Astrocyte (in vitro differentiated cells and primary cell): Measurements from ENCODE around the gene TRAM2. TPM values are rescaled to one million over a fixed set of nuclear protein-coding genes. Genes with fewer than 3 reads are reported as not detected.

Source experiments
- DNase-seq: peaks from one replicate; pipeline ENCODE4 v3.0.0-alpha.2; 2010; ENCODE audit warnings: low read depth
- FAIRE-seq: peaks from 2 replicates; lab custom pipeline; 2011; peaks lifted over from hg19 to GRCh38; lab: Jason Lieb, UNC
- H2AFZ ChIP-seq: 2 replicates; pipeline ENCODE4 v1.6.0; 2012; ENCODE audit warnings: low read depth, low read length, inconsistent platforms
- H3K27ac ChIP-seq: 2 replicates; pipeline ENCODE4 v1.5.1; 2011; ENCODE audit warnings: low read depth, low read length, inconsistent platforms
- H3K27me3 ChIP-seq: 2 replicates; pipeline ENCODE4 v1.6.0; 2011; ENCODE audit warnings: low read length, inconsistent platforms; ENCODE audit not compliant: insufficient read depth
- H3K36me3 ChIP-seq: 2 replicates; pipeline ENCODE4 v1.5.1; 2011; ENCODE audit warnings: low read length, inconsistent platforms; ENCODE audit not compliant: insufficient read depth
- H3K4me1 ChIP-seq: 2 replicates; pipeline ENCODE4 v1.5.1; 2011; ENCODE audit warnings: low read length, inconsistent platforms; ENCODE audit not compliant: insufficient read depth
- H3K4me2 ChIP-seq: 2 replicates; pipeline ENCODE4 v1.6.0; 2012; ENCODE audit warnings: low read length, inconsistent platforms
- H3K4me3 ChIP-seq: 2 replicates; pipeline ENCODE4 v1.5.1; 2011; ENCODE audit warnings: low read depth, mild to moderate bottlenecking, low read length, inconsistent platforms; ENCODE audit not compliant: insufficient read depth
- H3K79me2 ChIP-seq: 2 replicates; pipeline ENCODE4 v1.6.0; 2012; ENCODE audit warnings: mild to moderate bottlenecking, low read length, inconsistent platforms; ENCODE audit not compliant: insufficient read depth
- H3K9ac ChIP-seq: 2 replicates; pipeline ENCODE4 v1.6.0; 2012; ENCODE audit warnings: mild to moderate bottlenecking, low read length, inconsistent platforms
- H3K9me3 ChIP-seq: 2 replicates; pipeline ENCODE4 v1.5.1; 2012; ENCODE audit warnings: low read depth, mild to moderate bottlenecking, low read length, inconsistent platforms; ENCODE audit not compliant: insufficient read depth
- H4K20me1 ChIP-seq: 2 replicates; pipeline ENCODE4 v1.6.0; 2012; ENCODE audit warnings: low read length, inconsistent platforms; ENCODE audit not compliant: insufficient read depth
- H3K27ac Mint-ChIP-seq: one replicate; pipeline ENCODE4 v1.8.0; 2021; ENCODE audit warnings: mild to moderate bottlenecking, mixed read lengths; ENCODE audit not compliant: unreplicated experiment
- H3K27me3 Mint-ChIP-seq: one replicate; pipeline ENCODE4 v1.8.0; 2021; ENCODE audit warnings: low read depth, mixed read lengths; ENCODE audit not compliant: unreplicated experiment
- H3K36me3 Mint-ChIP-seq: one replicate; pipeline ENCODE4 v1.8.0; 2021; ENCODE audit warnings: low read depth, mixed read lengths; ENCODE audit not compliant: unreplicated experiment
- H3K4me1 Mint-ChIP-seq: one replicate; pipeline ENCODE4 v1.8.0; 2021; ENCODE audit warnings: low read depth, mixed read lengths; ENCODE audit not compliant: unreplicated experiment
- H3K4me3 Mint-ChIP-seq: one replicate; pipeline ENCODE4 v1.8.0; 2021; ENCODE audit warnings: mild to moderate bottlenecking, moderate library complexity, mixed read lengths; ENCODE audit not compliant: unreplicated experiment
- H3K9me3 Mint-ChIP-seq: one replicate; pipeline ENCODE4 v1.8.0; 2021; ENCODE audit warnings: mild to moderate bottlenecking, mixed read lengths; ENCODE audit not compliant: unreplicated experiment
- EZH2 ChIP-seq: IDR thresholded peaks from 2 replicates; pipeline ENCODE4 v1.6.1; 2012; ENCODE audit warnings: mild to moderate bottlenecking, low read length, inconsistent platforms; ENCODE audit not compliant: insufficient read depth
- total RNA-seq: library from RNA; stranded (reverse); gene quantifications from 2 replicates; pipeline ENCODE4 v1.2.1, GENCODE V29; 2021
- TF ChIP-seq, protein P1 (sequence below): IDR thresholded peaks from 2 replicates; pipeline ENCODE4 v1.5.1; 2011; ENCODE audit warnings: low read depth, mild to moderate bottlenecking, inconsistent platforms, low read length, moderate library complexity; ENCODE audit not compliant: insufficient read depth

Gene TRAM2
- total RNA-seq, 1 donor from 2014 or later: 93.4 TPM

DNA sequence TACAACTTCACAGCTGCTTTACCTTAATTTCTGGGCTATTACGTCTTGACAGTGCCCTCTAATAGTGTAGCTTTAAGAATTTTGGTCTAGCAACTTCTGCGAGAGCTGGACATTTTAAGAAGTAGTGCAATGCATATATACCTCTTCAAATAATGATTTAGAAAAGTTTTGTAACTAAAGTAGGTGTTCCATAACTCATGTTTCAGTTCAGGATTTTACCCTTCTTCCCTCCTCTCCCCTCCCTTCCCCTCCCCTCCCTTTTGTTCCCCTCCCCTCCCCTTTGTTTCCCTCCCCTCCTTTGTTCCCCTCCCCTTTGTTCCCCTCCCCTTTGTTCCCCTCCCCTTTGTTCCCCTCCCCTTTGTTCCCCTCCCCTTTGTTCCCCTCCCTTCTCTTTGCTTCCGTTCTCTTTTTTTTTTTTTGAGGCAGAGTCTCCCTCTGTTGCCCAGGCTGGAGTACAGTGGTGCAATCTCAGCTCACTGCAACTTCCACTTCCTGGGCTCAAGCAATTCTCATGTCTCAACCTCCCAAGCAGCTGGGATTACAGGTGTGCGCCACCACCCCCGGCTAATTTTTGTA lies 28.8 kb upstream of the TRAM2 start:
- no peak overlapping the region for H3K27ac ChIP-seq
- H3K79me2 ChIP-seq: no peaks in the 10 kb centered on the region
- H3K9ac ChIP-seq: no peak overlapping the region
- Mint-ChIP-seq H3K27ac (no peak overlapping the region), H3K36me3 (peaks cover 2% of the 10 kb centered on the region), H3K9me3 (peaks cover 9% of the 10 kb centered on the region), H3K4me1 (peaks cover 10% of the 10 kb centered on the region), H3K4me3 (no peak overlapping the region), H3K27me3 (no peaks in the 10 kb centered on the region)
- H3K9me3 ChIP-seq: no peaks in the 10 kb centered on the region
- no peaks in the 10 kb centered on the region for H4K20me1 ChIP-seq
- peaks cover 16% of the 10 kb centered on the region for H3K4me1 ChIP-seq
- no peaks in the 10 kb centered on the region for H3K36me3 ChIP-seq
- no peak overlapping the region for H2AFZ ChIP-seq
- no peaks in the 10 kb centered on the region for H3K27me3 ChIP-seq
- no peak for DNase-seq
- H3K4me2 ChIP-seq: no peak overlapping the region
- no peak for FAIRE-seq
- H3K4me3 ChIP-seq: no peak overlapping the region
- TF ChIP-seq, protein P1, sequence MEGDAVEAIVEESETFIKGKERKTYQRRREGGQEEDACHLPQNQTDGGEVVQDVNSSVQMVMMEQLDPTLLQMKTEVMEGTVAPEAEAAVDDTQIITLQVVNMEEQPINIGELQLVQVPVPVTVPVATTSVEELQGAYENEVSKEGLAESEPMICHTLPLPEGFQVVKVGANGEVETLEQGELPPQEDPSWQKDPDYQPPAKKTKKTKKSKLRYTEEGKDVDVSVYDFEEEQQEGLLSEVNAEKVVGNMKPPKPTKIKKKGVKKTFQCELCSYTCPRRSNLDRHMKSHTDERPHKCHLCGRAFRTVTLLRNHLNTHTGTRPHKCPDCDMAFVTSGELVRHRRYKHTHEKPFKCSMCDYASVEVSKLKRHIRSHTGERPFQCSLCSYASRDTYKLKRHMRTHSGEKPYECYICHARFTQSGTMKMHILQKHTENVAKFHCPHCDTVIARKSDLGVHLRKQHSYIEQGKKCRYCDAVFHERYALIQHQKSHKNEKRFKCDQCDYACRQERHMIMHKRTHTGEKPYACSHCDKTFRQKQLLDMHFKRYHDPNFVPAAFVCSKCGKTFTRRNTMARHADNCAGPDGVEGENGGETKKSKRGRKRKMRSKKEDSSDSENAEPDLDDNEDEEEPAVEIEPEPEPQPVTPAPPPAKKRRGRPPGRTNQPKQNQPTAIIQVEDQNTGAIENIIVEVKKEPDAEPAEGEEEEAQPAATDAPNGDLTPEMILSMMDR: no peak
- TF ChIP-seq EZH2: no peak

DNA sequence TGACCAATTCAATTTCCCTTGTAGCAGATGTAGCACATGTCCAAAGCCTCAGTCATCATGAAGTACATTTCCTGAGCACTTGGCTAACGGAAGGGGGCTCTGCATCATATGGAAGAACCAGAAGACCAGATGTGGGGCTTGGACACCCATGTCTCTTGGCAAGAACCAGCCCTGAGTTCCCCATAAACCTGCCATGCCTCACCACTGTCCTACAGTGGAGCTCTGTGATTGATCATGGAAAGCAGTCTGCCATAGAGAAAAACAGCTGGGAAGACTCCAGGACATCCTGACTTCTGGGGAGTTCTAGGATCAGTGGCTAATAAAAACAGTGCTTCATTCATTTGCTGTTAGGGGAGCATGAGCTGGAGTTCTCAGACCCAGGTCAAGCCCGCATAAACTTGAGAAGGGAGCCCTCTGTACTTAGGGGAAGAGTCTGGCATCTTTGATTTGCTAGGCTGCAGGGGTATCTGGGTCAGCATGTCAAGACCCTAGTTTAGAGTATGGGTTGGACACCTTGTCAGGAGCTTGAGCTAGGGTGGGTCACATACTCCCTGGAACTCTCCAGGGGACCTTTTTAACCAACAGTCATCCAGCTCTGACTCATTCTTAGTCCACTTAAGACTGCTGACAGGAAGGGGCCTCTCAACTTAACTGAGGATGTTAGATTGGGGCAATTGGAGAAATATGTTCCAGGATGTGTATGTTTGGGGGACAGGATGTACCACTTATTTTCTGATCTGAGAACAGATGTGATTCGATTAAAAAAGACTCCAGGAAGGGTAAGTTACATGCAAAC lies 26.3 kb upstream of the TRAM2 start:
- TF ChIP-seq, protein P1: no peak
- TF ChIP-seq EZH2: no peak
- peak; percentile 64 for FAIRE-seq

DNA sequence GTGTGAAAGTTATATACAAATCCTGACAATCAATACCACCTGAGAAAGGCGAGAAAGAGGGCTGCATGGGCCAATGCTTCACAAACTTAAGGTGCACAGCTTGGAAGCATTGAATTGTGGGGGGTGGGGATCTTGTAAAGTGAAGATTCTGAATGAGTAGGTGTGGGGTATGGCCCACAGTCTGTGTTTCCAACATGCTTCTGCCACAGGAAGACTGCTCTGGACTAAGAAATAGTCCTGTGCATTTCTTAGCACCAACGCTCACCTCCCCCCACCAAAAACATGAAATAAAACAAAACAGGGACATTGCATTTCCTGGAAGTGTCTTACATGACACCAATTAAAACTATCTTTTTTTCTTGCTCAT lies 21.9 kb upstream of the TRAM2 start:
- Histone ChIP-seq H3K4me1 (peaks cover 53% of the 10 kb centered on the region), H4K20me1 (no peaks in the 10 kb centered on the region), H3K4me3 (no peak overlapping the region), H3K4me2 (no peak overlapping the region), H3K9ac (no peak overlapping the region), H3K9me3 (no peaks in the 10 kb centered on the region), H3K36me3 (no peaks in the 10 kb centered on the region), H2AFZ (peak overlapping the region; percentile 77), H3K27me3 (no peaks in the 10 kb centered on the region), H3K27ac (no peak overlapping the region), H3K79me2 (no peaks in the 10 kb centered on the region)
- Mint-ChIP-seq H3K4me3 (no peak overlapping the region), H3K27ac (no peak overlapping the region), H3K9me3 (no peaks in the 10 kb centered on the region), H3K4me1 (peaks cover 42% of the 10 kb centered on the region), H3K36me3 (no peaks in the 10 kb centered on the region), H3K27me3 (no peaks in the 10 kb centered on the region)
- DNase-seq (no peak), FAIRE-seq (no peak)
- no peak for TF ChIP-seq EZH2
- TF ChIP-seq, protein P1: no peak

More for the DNA sequence above, 26.3 kb upstream of the TRAM2 start:
- Mint-ChIP-seq H3K4me1 (peaks cover 17% of the 10 kb centered on the region), H3K36me3 (no peaks in the 10 kb centered on the region), H3K4me3 (no peak overlapping the region), H3K27me3 (no peaks in the 10 kb centered on the region), H3K9me3 (no peaks in the 10 kb centered on the region), H3K27ac (peak overlapping the region; percentile 67)
- no peak overlapping the region for H3K9ac ChIP-seq
- H3K36me3 ChIP-seq: no peaks in the 10 kb centered on the region
- H4K20me1 ChIP-seq: no peaks in the 10 kb centered on the region
- no peaks in the 10 kb centered on the region for H3K9me3 ChIP-seq
- H3K27ac ChIP-seq: peak overlapping the region; percentile 45
- H3K4me2 ChIP-seq: peak overlapping the region; percentile 37
- no peak overlapping the region for H3K4me3 ChIP-seq
- peaks cover 17% of the 10 kb centered on the region for H3K4me1 ChIP-seq
- no peaks in the 10 kb centered on the region for H3K79me2 ChIP-seq
- H3K27me3 ChIP-seq: no peaks in the 10 kb centered on the region
- DNase-seq: peak; percentile 70
- H2AFZ ChIP-seq: no peak overlapping the region
